SJCRH30 (cell line): ENCODE data around the gene FAM222B. TPM values are rescaled to one million over a fixed set of nuclear protein-coding genes. Genes with fewer than 3 reads are reported as not detected.

Source experiments
- DNase-seq, 2 experiments: peaks; one replicate each; pipeline ENCODE4 v3.0.0-alpha.2; 2015 to 2020
- H3K27ac ChIP-seq: fragments of 250-450 bp; sonication (Bioruptor Pico); 2 replicates; pipeline ENCODE4 v1.5.1; 2020; ENCODE audit warnings: mild to moderate bottlenecking, moderate library complexity
- H3K27me3 ChIP-seq: fragments of 250-450 bp; sonication (Bioruptor Pico); 2 replicates; pipeline ENCODE4 v1.5.1; 2020; ENCODE audit warnings: mild to moderate bottlenecking, moderate library complexity
- H3K36me3 ChIP-seq: fragments of 250-450 bp; sonication (Bioruptor Pico); 2 replicates; pipeline ENCODE4 v1.5.1; 2020; ENCODE audit warnings: mild to moderate bottlenecking, moderate library complexity
- H3K4me1 ChIP-seq: fragments of 250-450 bp; sonication (Bioruptor Pico); 2 replicates; pipeline ENCODE4 v1.5.1; 2020; ENCODE audit warnings: mild to moderate bottlenecking, moderate library complexity
- H3K4me3 ChIP-seq: fragments of 250-450 bp; sonication (Bioruptor Pico); 2 replicates; pipeline ENCODE4 v1.5.1; 2020; ENCODE audit warnings: mild to moderate bottlenecking, moderate library complexity
- H3K9me3 ChIP-seq: fragments of 250-450 bp; sonication (Bioruptor Pico); replicated peaks from 2 replicates; pipeline ENCODE4 v1.5.1; 2020; ENCODE audit warnings: mild to moderate bottlenecking, moderate library complexity
- total RNA-seq: library from RNA; depleted of rRNA; stranded (reverse); fragments of >200 nt; shearing (Covaris generic); gene quantifications from 2 replicates; pipeline ENCODE4 v1.2.3, GENCODE V29; 2014

The FAM222B gene
- total RNA-seq, 1 experiment from 2014 or later = 22.8 TPM

DNA sequence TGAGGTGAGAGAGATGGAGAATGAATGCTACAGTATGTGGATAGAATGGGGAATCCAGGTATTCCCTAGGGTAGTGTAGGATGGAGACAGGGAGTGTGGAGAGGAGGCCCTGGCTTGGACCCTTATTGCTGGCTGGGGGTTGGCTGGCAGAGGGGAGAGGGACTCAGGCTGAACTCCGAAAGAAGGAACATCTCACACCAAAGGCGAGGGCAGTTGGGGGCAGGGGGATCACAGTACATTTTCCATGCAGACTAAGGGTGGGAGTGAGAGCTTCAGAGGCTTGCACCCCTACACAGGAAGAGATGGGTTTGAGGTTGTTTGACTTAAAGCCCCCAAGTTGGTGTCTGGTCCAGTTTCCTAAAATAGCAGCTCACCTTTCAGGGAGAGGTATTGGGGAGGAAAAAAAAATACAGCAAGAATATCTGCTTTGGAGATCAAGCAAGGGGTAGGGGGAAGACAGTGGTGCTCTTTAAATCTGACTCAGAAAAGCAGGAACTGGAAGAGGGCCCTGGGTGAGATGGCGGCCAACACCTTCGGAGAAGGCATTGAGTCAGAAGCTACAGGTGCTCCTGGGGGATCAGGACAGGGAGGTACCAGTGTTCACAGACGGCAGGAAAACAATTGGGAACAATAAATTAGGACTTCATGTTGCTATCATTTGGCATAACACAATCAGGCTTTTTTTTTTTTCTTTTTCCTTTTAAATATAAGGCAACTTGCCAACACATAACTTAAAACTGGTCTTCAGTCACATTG is 86.4 kb downstream of the FAM222B start:
- Histone ChIP-seq H3K36me3 (peaks cover 40% of the 10 kb centered on the region), H3K27ac (no peak overlapping the region), H3K9me3 (no peaks in the 10 kb centered on the region), H3K4me1 (no peaks in the 10 kb centered on the region; the same call in 1 of the 2 replicates), H3K4me3 (no peak overlapping the region), H3K27me3 (no peaks in the 10 kb centered on the region)
- DNase-seq = no peak

DNA sequence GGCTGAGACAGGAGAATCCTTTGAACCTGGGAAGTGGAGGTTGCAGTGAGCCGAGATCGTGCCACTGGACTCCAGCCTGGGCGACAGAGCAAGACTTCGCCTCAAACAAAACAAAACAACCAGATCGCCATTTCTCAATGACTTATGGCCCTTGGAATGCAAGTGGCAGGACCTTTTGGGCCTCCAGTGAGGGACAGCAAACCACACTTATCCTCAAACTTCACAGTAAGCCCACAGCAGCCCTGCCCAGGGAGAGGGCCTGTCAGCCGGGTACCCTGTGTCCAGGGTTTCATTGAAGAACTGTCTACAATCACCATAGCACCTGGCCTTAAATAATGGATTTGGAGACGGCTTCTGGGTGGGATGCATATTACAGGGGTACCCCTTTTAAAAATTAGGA is 87.1 kb downstream of the FAM222B start:
- DNase-seq = no peak
- Histone ChIP-seq H3K27ac (no peak overlapping the region), H3K4me3 (no peak overlapping the region), H3K9me3 (no peaks in the 10 kb centered on the region), H3K4me1 (no peaks in the 10 kb centered on the region), H3K36me3 (peaks cover 43% of the 10 kb centered on the region), H3K27me3 (no peaks in the 10 kb centered on the region)

DNA sequence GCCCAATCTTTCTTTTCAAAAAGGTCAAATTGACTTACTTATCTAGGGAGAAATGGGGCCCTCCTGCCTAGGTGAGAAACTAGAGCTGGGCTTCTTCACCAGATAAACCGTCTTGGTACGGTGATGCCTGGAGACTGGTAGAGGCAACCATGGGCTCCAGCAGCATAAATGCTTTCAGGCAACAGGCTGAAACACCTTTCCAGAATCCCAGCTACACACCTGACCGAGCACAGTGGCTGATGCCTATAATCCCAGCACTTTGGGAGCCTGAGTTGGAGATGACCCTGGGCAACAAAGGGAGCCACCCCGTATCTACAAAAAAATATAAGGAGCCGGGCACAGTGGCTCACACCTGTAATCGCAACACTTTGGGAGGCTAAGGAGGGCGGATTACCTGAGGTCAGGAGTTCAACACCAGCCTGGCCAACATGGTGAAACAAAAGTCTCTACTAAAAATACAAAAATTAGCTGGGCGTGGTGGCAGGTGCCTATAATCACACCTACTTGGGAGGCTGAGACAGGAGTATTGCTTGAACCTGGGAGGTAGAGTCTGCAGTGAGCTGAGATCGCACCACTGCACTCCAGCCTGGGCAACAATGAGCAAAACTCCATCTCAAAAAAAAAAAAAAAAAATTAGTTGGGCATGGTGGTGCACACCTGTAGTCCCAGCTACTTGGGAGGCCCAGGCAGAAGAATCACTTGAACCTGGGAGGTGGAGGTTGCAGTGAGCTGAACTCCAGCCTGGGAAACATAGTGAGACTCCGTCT is 90.8 kb downstream of the FAM222B start:
- Histone ChIP-seq H3K27ac (no peak overlapping the region), H3K36me3 (peaks cover 56% of the 10 kb centered on the region), H3K27me3 (no peaks in the 10 kb centered on the region), H3K4me1 (peaks cover 5% of the 10 kb centered on the region), H3K4me3 (no peak overlapping the region), H3K9me3 (no peaks in the 10 kb centered on the region)
- DNase-seq = no peak

DNA sequence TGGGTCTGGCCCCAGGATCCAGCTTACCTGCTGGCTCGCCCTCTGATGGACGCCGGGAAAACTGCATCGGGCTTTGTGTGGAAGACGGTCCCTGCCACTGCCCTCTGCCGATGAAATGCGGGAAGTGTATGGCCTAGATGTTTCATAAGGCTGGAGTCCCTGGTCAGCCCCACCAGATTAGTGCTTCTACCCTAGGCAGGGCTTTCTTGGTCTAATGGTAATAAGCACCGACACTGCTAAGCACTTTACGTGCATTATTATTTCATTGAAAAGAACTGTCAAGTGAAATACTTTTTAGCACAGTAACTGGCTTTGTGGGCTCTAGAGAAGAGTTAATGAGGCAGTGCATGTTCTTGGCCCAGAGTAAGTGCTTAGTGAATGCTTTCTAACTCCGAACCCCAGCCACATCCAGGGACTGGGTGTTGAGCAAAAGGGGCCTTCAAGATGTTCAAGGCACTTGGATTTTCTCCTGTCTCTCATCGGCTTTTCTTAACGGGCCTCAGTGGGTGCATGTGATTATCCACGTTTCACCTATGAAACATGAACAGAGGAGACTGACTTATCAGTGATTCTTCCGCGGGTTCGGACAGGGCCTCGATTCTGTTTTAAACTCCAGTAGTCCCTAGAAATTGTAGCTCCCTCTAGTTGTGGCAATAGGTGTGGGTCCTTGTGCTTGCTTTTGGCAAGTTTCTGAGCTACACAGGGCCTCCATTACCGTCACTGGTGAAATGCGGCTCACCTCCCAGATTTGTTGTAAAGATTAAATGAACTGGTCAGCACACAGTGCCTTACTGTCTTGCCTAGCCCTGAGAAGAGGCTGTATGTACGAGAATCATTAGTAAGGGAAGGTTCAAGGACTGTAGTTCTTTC is 92.2 kb downstream of the FAM222B start:
- Histone ChIP-seq H3K9me3 (no peaks in the 10 kb centered on the region), H3K36me3 (peaks cover 58% of the 10 kb centered on the region), H3K4me1 (peaks cover 18% of the 10 kb centered on the region), H3K4me3 (no peak overlapping the region), H3K27ac (no peak overlapping the region), H3K27me3 (no peaks in the 10 kb centered on the region)
- DNase-seq = peak; percentile 95 to 98

DNA sequence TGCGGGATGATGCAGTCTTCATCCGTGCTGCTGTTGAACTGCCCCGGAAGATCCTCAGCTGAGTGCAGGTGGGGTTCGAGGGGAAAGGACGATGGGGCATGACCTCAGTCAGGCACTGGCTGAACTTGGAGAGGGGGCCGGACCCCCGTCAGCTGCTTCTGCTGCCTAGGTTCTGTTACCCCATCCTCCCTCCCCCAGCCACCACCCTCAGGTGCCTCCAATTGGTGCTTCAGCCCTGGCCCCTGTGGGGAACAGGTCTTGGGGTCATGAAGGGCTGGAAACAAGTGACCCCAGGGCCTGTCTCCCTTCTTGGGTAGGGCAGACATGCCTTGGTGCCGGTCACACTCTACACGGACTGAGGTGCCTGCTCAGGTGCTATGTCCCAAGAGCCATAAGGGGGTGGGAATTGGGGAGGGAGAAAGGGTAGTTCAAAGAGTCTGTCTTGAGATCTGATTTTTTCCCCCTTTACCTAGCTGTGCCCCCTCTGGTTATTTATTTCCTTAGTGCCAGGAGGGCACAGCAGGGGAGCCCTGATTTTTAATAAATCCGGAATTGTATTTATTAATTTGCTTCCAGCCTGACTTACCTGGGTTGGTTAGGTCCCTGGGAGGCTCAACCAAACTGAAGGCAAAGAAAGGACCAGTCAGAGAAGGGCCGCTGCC is 92.9 kb downstream of the FAM222B start:
- Histone ChIP-seq H3K9me3 (no peaks in the 10 kb centered on the region), H3K27me3 (no peaks in the 10 kb centered on the region), H3K4me1 (peaks cover 18% of the 10 kb centered on the region), H3K4me3 (no peak overlapping the region), H3K27ac (no peak overlapping the region), H3K36me3 (peaks cover 61% of the 10 kb centered on the region)
- no peak for DNase-seq

DNA sequence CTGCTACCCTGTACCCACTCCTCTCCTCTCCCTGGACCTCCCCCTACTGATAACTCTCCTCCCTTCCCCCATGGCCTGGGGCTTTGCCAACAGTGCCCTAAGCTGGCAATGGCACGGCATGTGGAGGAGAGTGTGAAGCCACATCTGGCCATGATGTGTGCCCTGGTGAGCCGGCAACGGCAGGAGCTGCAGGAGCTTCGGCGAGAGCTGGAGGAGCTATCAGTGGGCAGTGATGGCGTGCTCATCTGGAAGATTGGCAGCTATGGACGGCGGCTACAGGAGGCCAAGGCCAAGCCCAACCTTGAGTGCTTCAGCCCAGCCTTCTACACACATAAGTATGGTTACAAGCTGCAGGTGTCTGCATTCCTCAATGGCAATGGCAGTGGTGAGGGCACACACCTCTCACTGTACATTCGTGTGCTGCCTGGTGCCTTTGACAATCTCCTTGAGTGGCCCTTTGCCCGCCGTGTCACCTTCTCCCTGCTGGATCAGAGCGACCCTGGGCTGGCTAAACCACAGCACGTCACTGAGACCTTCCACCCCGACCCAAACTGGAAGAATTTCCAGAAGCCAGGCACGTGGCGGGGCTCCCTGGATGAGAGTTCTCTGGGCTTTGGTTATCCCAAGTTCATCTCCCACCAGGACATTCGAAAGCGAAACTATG is 93.6 kb downstream of the FAM222B start:
- Histone ChIP-seq H3K4me1 (peaks cover 18% of the 10 kb centered on the region), H3K9me3 (no peaks in the 10 kb centered on the region), H3K36me3 (peaks cover 63% of the 10 kb centered on the region), H3K27ac (no peak overlapping the region), H3K4me3 (no peak overlapping the region), H3K27me3 (no peaks in the 10 kb centered on the region)
- no peak for DNase-seq

DNA sequence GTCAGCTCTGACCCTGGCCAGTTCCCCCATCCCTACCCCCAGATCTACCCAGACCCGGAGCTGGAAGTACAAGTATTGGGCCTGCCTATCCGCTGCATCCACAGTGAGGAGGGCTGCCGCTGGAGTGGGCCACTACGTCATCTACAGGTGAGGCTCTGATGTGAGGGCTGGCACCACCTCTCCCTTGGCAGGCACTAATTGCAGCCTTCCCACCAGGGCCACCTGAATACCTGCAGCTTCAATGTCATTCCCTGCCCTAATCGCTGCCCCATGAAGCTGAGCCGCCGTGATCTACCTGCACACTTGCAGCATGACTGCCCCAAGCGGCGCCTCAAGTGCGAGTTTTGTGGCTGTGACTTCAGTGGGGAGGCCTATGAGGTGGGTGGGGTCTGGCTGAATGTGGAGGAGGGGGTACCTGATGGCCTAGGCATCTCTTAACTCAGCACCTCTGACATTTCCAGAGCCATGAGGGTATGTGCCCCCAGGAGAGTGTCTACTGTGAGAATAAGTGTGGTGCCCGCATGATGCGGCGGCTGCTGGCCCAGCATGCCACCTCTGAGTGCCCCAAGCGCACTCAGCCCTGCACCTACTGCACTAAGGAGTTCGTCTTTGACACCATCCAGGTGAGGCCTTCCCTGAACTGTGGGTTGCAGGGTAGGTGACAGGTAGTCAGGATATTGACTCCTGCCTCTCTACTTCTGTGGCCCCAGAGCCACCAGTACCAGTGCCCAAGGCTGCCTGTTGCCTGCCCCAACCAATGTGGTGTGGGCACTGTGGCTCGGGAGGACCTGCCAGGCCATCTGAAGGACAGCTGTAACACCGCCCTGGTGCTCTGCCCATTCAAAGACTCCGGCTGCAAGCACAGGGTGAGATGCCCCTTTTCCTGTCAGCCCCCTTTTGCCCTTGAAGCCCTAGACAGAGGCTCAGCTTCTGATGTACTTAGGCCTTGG is 94.5 kb downstream of the FAM222B start:
- Histone ChIP-seq H3K36me3 (peaks cover 63% of the 10 kb centered on the region), H3K4me1 (peaks cover 18% of the 10 kb centered on the region), H3K4me3 (no peak overlapping the region), H3K9me3 (no peaks in the 10 kb centered on the region), H3K27me3 (no peaks in the 10 kb centered on the region), H3K27ac (no peak overlapping the region)
- no peak for DNase-seq

DNA sequence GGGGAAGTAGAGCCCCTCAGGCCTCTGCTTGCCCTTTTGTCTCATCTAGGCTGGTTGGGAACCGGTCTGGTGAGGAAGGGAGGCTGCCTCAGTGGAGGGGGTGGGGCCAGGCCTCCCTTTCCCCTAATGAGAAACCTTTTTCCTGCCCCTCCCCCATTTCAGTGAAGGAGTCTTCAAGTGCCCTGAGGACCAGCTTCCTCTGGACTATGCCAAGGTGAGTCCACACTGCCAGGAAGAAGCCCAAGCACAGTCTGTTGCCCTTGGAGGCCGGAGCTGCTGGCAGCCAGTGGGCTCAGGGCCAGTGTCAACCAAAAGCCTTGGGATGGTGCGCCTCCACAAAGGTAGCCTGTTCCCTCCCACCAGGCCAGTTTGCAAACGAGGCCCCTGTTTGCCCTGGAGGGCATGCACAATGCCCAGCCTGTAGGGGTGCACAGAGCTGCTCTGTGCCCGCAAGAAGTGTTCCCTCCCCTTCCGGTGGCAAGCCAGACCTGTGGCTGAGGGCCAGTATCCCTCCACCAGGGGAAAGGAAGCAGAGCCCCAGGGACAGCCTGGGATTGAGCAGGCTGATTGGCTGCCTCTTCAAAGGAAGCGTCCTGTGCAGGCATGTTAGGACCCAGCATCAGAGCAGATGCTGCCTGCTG is 95.4 kb downstream of the FAM222B start:
- H3K9me3 ChIP-seq = no peaks in the 10 kb centered on the region
- no peaks in the 10 kb centered on the region for H3K27me3 ChIP-seq
- peaks cover 20% of the 10 kb centered on the region for H3K4me1 ChIP-seq
- peak overlapping the region; percentile 70 for H3K27ac ChIP-seq
- H3K36me3 ChIP-seq = peaks cover 60% of the 10 kb centered on the region
- DNase-seq = no peak
- H3K4me3 ChIP-seq = no peak overlapping the region

DNA sequence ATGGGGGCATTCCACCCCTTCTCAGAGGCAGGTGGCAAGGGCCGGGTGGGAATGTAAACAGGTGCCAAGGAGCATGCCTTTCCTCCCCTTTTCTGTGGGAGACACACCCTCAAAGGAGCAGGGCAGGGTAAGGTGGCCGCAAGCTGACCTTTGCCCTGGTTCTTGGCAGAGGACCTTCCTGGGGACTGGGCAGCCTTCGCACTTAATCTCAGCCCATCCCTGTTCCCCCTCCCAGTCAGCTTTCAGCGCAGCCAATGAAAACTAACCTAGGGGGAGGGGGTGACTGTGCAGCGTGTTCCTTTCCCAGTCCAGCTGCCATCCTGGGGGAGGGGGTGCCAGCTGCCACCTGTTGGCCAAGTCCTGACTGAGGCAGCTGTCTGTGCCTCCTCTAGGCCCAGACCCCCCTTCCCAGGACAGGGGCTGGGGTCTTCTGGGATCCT is 96.0 kb downstream of the FAM222B start:
- peaks cover 54% of the 10 kb centered on the region for H3K36me3 ChIP-seq
- H3K4me1 ChIP-seq = peaks cover 26% of the 10 kb centered on the region

DNA sequence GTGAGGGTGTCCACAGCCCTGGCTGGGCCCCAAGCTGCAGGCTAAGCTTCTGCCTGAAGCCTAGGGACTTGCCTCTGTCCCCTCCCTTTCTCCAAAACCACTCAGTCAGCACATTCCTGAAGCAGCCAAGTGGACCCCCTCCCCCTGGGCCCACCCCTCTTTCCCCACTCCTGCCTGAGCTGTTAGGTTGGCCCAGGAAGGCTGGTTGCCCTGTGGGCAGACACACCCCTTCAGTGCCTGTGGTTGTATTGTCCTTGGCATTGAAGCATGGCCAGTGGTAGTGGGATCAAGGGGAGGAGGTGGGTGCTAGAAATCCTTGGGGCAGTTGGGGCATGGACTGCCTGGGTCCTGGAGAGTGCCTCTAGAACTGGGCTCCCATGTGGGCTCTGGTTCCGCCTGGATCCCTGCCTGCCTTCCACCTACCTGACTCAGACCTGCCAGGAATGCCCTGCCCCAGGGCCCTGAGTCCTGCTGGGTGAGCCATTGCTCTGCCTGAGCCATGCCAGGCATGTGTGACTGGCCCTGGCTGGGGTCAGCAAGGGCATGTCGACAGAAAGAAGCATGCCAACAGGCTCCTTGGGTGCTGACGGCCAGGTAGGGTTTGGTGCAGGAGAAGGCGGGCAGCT is 96.7 kb downstream of the FAM222B start:
- Histone ChIP-seq H3K9me3 (no peaks in the 10 kb centered on the region), H3K27me3 (no peaks in the 10 kb centered on the region), H3K27ac (peak overlapping the region; percentile 73; the same call in 1 of the 2 replicates), H3K4me3 (peak overlapping the region; percentile 95), H3K4me1 (peaks cover 30% of the 10 kb centered on the region), H3K36me3 (peaks cover 47% of the 10 kb centered on the region)
- DNase-seq = no peak

More for the DNA sequence above, 96.0 kb downstream of the FAM222B start:
- Histone ChIP-seq H3K4me3 (no peak overlapping the region), H3K27ac (peak overlapping the region; percentile 70), H3K9me3 (no peaks in the 10 kb centered on the region), H3K27me3 (no peaks in the 10 kb centered on the region)
- peak; percentile 85 to 87 for DNase-seq

DNA sequence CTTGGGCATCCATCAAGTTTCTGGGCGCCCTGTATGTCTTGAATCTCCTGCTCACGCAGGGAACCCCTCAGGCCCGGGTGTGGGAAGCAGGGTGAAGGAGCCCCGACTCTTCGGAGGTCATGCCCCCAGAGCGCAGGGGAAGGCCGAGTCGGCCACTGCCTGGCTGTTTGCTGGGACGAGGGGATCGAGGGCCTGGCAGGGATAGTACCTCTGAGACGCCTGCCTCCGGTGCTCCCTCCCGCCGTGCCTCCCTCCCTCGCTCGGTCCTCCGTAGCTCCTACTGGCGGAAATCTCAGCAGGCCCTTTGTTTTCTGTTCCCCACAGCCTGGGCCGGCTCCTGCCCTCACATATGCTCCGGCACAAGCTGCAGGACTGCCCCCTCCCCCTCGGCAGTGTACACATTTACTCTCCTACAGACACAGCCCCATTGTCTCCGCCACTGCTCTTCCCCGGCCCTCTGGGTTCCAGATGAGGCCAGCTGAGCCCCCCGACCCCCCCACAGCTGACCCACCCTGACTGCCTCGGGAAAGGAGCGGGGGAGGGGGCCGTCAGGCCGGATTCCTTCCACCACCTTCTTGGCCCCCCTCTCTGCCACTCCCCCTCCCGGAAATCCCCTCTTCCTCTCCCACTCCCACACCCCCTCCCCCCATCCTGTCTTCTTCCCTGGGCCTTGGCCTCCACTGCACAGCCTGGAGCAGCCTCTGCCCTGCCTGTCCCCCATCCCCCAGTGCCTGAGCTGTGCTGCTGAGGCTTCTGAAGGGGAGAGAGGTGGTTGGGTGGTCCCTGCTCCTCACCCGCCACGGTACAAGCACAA is 97.4 kb downstream of the FAM222B start:
- H3K27me3 ChIP-seq = no peaks in the 10 kb centered on the region
- peak overlapping the region; percentile 73 for H3K27ac ChIP-seq
- peak overlapping the region; percentile 95 for H3K4me3 ChIP-seq
- DNase-seq = peak; percentile 84 to 85
- peaks cover 40% of the 10 kb centered on the region for H3K36me3 ChIP-seq
- no peaks in the 10 kb centered on the region for H3K9me3 ChIP-seq
- H3K4me1 ChIP-seq = peaks cover 30% of the 10 kb centered on the region
